GM18868 (cell line): ENCODE measurements around the gene OR13C5.
"Not testable (repeated sequence)": the region's sequence is repeated elsewhere in the genome, so short reads cannot be mapped to it uniquely, and the experiment has no call there.

ENCODE experiments used
- ATAC-seq: cut with Tn5 transposase; IDR thresholded peaks from one replicate; pipeline ENCODE4 v1.9.1; 2021; ENCODE audit warnings: mild to moderate bottlenecking, moderate library complexity; ENCODE audit not compliant: unreplicated experiment

The OR13C5 gene, protein sequence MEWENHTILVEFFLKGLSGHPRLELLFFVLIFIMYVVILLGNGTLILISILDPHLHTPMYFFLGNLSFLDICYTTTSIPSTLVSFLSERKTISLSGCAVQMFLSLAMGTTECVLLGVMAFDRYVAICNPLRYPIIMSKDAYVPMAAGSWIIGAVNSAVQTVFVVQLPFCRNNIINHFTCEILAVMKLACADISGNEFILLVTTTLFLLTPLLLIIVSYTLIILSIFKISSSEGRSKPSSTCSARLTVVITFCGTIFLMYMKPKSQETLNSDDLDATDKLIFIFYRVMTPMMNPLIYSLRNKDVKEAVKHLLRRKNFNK

DNA sequence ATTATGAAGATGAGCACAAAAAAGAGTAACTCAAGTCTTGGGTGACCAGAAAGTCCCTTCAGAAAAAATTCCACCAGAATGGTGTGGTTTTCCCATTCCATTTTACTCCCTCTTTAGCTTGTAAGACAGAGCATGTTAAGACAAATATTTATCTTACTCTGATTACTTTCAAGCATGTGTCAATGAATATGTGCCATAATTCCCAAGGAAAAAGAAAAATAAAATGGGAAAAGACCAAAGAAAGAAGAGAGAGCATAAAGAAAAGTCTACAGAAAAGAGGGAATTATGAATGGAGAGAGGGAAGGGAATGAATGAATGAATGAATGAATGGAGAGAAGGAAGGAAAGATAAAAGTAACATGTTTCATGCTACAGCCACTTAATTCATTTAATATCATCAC lies at the start of gene OR13C5:
Gene OR13C5, minus strand, starts transcription at position 101 of the 400 bp plus-strand sequence. Its CDS starts 0 bp downstream, at position 101.
- not testable (repeated sequence) for ATAC-seq

DNA sequence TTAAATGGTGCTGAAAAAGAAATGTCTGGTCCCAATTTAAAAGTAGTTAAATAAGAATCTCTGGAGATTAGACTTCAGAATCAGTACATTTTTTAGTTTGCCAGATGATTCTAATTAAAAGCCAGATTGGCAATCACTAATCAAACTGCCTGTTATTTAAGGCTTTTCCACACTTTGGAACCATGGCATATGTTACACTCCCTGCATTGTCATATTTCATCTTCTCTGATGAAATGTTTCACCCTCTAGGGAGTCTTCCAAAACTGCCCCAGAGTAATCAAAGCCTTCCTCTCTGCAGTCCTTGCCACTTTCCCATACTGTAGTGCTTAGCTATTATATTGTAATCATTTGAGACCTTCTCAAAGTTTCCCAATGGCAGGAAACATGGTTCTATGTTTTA lies 36.2 kb upstream of the OR13C5 start:
- no peak for ATAC-seq

DNA sequence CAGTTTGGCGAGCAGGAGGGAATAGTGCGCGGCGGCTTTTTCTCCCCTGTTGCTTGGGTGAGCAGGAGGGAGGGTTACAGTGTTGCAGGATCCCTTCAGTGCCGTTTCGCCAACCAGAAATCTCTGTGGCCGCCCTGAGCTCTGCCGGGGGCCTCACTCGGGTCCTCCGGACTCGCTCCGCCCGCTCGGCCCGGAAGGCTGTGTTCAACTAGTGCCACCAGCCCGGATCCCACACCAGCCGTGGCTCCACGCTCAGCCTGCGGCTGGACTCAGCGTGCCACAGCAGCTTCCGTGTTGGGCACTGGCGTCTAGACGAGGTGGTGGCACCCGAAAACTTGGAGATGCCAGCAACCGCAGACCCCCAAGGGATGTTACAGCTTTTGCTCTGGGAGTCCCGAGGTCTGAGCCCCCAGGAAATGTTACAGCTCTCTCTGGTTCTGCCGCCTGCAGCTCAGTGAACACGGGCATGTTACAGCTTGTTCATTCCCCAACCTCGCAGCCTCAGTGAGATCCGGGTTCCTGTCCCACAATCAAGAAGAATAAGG lies 34.8 kb upstream of the OR13C5 start:
- no peak for ATAC-seq

DNA sequence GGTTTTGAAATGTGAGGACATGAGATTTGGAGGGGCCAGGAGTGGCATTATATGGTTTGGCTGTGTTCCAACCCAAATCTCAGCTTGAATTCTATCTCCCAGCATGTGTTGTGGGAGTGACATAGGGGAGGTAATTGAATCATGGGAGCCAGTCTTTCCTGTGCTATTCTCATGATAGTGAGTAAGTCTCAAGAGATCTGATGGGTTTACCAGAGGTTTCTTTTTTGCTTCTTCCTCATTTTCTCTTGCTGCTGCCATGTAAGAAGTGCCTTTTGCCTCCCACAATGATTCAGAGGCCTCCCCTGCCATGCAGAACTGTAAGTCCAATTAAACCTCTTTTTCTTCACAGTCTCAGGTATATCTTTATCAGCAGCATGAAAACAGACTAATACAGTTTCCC lies 26.8 kb upstream of the OR13C5 start:
- not testable (repeated sequence) for ATAC-seq

DNA sequence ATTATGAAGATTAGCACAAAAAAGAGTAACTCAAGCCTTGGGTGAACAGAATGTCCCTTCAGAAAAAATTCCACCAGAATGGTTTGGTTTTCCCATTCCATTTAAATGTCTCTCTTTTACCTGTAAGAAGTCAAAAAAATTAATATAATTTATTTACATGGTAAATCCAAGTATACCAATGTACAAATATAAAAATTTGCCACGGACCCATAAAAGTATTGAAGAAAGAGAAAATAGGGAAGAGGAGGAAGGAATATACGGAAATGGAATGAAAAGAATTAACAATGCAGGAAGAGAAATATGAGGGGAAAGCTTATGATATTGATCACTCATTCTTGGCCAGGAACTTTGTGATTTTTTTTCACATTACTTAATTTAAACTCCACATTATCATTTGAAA lies 18.9 kb upstream of the OR13C5 start, which contains the start of gene OR13C9:
Gene OR13C9, minus strand, starts transcription at position 101 of the 400 bp plus-strand sequence. Its CDS starts 0 bp downstream, at position 101.
- no peak for ATAC-seq

DNA sequence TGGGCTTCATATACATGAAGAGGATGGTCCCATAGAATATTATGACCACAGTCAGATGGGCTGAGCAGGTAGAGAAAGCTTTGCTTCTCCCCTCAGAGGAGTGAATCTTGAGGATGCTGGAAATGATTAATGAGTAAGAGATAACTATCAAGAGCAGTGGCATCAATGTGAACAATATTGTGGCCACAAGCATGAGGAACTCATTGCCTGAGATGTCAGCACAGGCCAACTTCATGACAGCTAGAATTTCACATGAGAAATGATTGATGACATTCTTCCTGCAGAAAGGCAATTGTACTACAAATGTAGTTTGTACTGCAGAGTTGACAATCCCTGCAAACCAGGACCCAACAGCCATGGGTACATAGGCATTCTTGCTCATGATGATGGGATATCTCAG lies 18.2 kb upstream of the OR13C5 start:
- ATAC-seq = no peak

DNA sequence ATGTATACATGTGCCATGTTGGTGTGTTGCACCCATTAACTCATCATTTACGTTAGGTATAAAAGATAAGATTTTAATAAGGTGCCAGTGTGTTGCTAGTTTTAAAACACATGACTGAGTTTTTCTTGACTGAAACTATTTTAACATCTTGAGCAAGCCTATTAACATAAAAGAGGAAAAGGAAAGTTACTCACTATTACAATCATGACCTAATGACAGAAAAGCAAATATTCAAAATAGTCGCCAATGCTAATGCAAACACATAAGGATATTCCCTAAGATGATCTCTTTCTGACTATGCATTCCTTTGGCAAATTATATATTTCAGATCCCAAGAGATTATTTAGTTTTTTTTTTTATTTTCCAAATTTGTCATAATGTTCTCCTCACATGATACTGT lies 12.0 kb upstream of the OR13C5 start:
- no peak for ATAC-seq

DNA sequence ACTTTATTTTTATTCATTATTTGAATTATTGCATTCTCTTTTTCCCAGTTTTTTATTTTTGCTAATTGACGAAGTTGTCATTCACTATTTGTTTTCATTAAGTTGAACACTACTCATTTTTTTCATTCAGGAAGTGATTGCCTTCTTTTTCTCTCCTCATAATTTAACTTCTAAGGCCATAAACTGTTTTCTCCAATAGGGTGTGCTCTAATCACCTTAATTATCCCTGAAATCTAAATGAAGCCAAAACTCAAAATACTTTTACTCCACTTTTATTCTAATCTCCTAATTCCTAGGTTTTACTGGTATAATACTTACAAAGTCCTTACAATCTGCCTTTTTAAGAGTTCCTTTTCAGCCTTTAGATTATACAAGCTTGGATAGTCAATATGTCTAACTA lies 9.1 kb upstream of the OR13C5 start:
- ATAC-seq = no peak

DNA sequence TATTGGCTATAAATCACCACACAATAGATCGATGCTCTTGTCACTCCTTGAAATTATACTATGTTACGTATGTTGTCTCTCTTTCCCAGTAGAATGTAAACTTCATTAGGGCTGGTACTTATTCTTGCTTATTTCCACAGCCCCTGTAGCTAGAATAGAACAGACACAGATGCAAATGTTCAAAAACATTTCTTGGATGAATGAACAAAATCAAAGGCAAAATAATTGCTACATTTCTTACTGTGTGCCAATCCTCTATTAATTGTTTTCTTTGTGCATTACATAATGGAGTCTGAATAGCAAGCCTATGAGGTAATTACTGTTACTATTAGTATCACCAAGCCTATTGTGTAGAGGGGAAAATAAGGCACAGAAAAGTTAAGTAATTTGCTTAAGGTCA lies 6.9 kb upstream of the OR13C5 start:
- no peak for ATAC-seq

DNA sequence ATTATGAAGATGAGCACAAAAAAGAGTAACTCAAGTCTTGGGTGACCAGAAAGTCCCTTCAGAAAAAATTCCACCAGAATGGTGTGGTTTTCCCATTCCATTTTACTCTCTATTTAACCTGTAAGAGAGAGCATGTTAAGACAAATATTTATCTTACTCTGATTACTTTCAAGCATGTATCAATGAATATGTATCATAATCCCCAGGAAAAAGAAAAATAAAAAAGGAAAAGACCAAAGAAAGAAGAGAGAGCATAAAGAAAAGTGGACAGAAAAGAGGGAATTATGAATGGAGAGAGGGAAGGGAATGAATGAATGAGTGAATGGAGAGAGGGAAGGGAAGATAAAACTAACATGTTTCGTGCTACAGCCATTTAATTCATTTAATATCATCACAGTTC lies 6.3 kb upstream of the OR13C5 start, which contains the start of gene OR13C2:
Gene OR13C2, minus strand, starts transcription at position 101 of the 400 bp plus-strand sequence. Its CDS starts 0 bp downstream, at position 101.
- ATAC-seq = not testable (repeated sequence)

DNA sequence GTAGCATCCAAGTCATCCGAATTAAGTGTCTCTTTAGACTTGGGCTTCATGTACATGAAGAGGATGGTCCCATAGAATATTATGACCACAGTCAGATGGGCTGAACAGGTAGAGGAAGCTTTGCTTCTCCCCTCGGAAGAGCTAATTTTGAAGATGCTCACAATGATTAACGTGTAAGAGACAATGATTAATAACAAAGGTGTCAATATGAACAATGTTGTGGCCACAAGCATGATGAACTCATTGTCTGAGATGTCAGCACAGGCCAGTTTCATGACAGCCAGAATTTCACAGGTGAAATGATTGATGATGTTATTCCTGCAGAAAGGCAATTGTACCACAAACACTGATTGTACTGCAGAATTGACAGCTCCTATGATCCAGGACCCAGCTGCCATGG lies 5.6 kb upstream of the OR13C5 start:
- no peak for ATAC-seq

DNA sequence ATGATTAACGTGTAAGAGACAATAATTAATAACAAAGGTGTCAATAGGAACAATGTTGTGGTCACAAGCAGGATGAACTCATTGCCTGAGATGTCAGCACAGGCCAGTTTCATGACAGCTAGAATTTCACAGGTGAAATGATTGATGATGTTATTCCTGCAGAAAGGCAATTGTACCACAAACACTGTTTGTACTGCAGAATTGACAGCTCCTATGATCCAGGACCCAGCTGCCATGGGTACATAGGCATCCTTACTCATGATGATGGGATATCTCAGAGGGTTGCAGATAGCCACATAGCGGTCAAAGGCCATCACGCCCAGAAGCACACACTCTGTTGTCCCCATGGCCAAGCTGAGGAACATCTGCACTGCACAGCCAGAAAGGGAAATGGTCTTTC lies 464 bp downstream of the OR13C5 start:
- ATAC-seq = not testable (repeated sequence)

DNA sequence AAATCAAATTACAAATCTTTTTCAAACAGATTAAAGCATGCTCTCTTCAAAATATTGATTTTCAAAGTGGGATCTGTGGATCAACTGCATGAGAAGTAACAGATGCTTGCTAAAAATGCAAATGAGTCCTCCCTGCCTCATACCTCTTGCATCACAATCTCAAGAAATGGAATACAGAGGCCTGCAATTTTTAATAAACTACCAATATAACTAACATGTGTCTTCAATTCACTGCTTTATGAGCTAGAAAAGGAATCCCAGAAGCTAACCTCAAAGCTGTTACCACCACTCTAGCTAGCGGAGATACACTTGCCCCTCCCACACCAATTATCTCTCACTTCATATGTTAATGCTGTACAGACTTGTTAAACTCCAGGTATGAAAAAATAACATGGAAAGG lies 9.6 kb downstream of the OR13C5 start:
- ATAC-seq = no peak

DNA sequence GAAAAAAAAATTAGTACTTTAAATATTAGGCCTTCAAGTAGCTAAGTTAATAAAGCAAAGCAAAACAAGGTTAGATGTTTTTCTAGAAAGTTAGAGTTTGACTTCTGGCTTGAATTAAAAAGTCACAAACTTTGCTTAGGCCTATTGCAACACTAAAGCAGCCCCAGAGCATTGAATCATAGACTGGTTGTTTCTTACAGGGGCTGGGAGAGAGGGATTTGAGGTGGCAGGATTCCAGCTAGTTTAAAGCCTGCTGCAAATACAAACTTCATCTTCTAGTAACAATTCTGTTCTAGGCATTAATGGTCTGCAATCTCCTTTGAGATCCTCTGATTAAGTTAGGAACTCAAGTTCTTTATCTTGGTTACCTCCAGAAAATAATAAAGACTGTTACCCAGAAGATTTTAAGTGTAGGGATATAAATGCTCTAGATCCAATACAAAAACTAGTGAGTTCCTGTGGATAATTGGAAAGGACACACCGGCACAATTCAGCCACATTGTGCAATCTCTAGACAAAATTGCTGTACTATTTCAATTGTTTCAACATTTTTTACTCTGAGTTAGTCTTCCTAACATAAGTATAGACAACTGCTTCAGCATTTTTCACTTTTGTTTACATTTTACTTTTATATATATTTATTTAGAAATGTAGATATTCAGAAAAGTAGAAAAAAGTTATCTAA lies 12.6 kb downstream of the OR13C5 start:
- ATAC-seq = no peak

DNA sequence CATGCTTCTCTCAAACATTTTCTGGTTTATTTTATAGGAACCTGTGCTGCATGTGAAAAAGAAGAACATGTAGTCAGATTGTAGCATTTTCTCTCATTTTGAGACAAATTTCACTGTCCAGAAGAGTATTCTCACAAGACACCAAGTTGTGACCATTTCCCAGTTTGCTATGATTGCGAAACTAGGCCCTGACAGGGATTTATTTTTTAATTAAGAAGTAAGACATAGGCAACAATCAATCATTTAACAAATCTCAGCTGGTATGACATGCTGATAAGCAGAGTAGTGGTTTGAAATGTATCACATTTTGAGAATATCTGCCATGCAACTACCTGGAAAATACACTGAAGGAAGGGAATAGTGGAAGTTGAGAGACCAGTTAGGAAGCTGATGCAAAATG lies 18.7 kb downstream of the OR13C5 start:
- no peak for ATAC-seq

DNA sequence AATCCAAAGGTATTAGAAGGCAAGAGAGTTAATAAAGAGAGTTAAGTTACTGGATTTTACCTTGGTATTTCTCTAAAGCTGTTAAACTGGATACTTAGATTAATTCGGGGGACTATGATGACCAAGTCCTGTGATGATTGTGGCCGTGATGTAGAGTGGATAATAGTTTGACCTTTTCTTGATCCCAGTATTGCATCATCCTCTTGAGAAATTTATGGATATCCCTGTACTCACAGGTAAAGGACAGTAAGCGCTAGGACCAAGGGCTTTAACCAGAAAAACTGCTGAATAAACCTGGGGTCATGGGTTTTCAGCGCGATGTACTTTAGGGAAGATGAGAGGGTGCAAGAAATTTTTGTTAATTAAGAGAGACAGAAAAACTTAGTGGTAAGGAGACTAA lies 21.9 kb downstream of the OR13C5 start:
- no peak for ATAC-seq

DNA sequence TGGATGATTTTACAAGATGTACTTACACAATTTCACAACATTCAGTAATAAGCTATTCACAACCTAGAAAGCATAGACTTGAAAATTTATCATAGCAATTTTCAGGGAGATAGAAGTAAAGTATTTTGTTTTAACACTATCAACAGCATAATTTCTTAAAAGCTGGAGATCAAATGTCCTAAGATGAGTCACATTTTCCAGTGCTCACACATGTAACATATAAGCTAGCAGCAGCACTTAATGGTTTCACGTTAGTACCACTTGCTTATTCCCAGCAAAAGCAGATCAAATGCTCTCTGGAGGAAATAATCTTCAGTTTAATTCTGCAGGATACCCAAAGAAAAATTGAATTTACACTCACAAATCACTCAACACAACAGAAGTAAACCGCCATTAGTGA lies 23.8 kb downstream of the OR13C5 start:
- ATAC-seq = no peak

DNA sequence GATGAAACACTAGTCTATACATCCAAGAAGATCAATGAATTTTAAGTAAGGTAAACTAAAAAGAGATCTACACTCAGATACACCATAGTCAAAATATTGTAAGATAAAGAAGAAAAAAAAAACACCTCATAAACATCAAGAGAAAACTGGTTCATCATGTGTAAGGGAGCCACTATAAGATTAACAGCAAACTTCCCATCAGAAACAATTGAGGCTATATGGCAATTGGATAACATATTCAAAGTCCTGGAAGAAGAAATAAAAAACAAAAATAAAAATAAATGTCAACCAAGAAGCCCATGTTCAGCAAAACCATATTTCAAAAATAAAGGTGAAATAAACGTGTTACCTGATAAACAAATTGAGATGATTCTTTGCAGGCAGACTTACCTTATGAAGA lies 26.6 kb downstream of the OR13C5 start:
- no peak for ATAC-seq

DNA sequence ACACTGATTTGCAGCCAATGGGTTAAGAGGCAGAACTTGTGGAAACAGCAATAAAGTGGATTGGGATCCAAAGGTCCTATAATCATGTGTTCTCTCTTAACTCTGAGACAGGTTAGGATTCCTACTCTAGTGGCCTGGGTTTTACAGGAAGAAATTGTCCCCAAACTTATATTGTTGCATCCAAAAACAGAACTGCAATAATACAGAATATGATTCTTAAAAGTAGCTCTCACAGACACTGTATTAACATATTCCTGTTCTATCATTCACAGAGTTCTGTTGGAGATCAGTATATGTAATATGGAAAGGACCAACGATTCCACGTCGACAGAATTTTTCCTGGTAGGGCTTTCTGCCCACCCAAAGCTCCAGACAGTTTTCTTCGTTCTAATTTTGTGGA lies 30.3 kb downstream of the OR13C5 start, which contains the start of gene OR13C8:
Gene OR13C8, plus strand, starts transcription at position 301 of the 400 bp plus-strand sequence. Its CDS starts 0 bp downstream, at position 301.
- no peak for ATAC-seq

DNA sequence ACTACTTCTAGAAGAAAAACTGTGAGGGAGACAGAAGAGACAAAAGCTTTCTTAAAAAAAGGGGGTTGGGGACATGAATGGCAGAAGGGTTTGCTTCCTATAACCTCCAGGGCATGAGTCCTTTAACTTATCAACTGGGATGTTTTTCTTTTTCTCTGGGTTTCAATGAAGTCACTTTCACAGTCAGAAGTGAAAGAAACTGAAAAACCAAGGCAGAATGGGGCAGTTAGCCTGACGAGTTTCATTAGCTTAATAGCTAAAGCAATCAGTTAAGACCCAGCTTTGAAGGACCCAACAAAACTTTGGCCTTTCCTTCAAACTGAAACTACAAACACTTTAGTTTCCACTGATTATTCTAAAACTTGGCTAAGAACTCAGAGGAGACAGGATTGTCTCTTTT lies 34.9 kb downstream of the OR13C5 start:
- ATAC-seq = no peak

DNA sequence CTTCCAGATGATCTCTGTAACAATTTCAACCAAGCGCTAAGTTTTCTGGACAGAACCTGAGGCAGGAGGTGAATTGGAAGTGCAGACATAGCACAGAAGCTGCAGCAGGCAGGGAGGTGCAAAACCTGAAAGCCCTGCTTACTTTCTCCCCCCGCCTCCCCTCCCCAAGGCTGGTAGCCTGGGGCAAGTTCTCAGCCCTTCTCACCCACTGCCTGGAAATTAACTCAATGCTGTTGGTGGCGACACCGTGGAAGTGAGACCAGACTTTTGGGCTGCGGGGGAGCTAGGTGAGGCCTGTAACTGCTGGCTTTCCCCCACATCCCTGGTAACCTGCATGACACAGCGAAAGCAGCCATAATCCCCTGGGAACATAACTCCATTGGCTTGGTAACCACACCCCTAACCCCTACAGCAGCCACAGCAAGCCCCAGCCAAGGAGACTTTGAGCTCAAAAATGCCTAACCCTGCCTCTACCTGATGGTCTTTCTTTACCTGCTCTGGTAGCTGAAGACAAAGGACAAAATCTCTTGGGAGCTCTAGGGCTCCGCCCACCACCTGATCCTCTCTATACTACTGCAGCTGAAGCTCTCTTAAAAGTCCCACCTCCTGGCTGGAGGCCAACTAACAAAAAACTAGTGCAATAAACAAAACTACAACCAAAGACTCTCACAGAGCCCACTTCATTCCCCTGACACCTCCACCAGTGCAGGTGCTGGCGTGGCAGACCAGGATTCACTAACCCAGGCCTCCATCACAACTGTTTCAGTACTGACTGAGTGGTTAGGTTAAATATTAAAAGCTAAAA lies 42.2 kb downstream of the OR13C5 start:
- ATAC-seq = no peak
